ENCODE results near the gene FBXW8. TPM values are rescaled to one million over a fixed set of nuclear protein-coding genes. Genes with fewer than 3 reads are reported as not detected.
A peak's percentile ranks its signal among the peaks of the same experiment; 100 is the strongest.

FBXW8 gene
- total RNA-seq, 1 experiment from 2014 or later, result 8.2 TPM

GRCh38 chr12:116885491-116885890 is 25.3 kb upstream of the FBXW8 start:
- no peak for DNase-seq (ENCODE audit: extremely low read depth, low read depth)

DNA sequence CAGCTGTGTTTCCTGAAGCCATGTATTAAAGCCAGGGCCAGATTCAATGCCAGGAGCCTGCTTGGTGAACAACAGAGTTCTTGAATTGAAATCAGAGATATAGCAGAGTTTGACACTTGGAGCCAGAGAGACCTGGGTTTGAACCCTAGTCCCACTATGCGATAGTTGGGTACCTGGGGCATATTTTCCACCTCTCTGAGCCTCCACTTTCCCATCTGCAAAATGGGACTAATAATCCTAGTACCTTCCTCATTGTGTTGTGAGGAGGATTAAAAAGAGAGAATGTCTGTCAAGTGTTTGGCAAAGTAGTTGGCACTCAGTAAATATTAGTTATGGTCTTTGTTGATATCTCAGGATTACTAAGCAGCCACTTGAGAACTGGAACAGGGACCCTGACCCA is 23.5 kb upstream of the FBXW8 start:
- no peak for DNase-seq (ENCODE audit: extremely low read depth, low read depth)

DNA sequence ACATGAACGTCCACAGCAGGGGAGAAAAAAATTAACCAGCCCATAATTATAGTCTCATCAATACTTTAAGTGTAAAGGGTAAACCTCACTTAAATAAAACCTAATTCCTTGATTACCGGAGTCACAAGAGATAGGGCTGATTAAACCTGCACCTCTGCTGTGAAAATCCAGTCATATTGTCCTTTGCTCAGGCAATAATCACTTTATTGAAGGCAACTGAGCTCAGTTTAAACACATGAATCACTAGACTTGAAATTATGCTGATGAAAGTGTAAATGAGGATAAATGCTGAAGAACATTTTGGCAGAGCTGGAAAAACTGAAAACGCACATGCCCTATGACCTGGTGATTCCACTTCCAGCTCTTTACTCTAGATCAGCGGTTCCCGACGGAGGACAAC is 22.9 kb upstream of the FBXW8 start:
- no peak for DNase-seq (ENCODE audit: extremely low read depth, low read depth)

GRCh38 chr12:116890330-116890729 is 20.4 kb upstream of the FBXW8 start:
- DNase-seq (ENCODE audit: extremely low read depth, low read depth), result no peak

- DNase-seq (ENCODE audit: extremely low read depth, low read depth), result no peak
Measured at GRCh38 chr12:116891019-116891418, 19.7 kb upstream of the FBXW8 start.

DNA sequence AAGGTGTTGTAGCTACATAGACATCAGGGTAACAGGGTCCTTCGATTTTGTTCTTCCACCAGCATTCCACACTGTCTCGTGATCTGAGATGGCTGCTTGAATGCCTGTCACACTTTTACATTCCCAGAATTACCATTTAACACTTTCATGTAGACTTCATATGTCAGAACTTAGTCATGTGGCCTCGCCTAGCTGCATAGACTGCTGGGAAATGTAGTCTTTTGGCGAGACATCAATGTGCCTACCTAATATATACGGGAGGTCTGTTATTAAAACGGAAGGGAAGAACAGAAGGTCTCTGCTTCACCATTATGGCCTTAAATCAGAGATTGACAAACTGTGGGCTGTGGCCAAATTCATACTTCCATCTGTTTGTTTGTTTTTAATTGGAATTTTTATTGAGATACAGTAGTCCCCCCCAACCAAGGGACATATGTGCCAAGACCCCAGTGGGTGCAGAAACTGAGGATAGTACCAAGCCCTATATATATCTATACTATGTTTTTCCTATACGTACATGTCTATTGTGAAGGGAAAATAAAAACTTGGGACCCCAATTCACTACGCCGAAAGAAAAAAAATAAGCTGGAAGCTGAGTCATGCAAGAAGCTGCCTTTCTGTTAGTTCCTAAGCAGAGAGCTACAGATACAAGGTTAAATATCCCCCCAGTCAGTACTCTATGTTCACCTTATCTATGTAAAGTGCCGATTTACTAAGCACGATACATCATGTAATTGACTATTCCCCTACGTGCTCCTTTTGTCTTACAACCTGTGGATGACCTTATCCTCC is 18.2 kb upstream of the FBXW8 start:
- DNase-seq (ENCODE audit: extremely low read depth, low read depth), result no peak

DNA sequence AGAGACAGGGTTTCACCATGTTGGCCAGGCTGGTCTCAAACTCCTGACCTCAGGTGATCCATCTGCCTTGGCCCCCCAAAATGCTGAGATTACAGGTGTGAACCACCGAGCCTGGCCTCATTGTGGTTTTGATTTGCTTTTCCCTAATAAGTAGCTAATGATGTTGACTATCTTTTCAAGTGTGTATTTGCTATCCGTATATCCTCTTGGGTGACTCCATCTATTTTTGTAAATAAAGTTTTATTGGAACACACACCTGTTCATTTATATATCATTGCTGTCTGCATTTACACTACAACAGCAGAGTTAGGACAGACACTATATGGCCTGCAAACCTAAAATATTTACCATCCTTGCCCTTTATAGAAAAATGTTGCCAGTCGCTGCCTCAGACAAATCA is 15.8 kb upstream of the FBXW8 start:
- DNase-seq (ENCODE audit: extremely low read depth, low read depth), result no peak

- DNase-seq (ENCODE audit: extremely low read depth, low read depth), result no peak
Measured at GRCh38 chr12:116896411-116896924, 14.3 kb upstream of the FBXW8 start.

DNA sequence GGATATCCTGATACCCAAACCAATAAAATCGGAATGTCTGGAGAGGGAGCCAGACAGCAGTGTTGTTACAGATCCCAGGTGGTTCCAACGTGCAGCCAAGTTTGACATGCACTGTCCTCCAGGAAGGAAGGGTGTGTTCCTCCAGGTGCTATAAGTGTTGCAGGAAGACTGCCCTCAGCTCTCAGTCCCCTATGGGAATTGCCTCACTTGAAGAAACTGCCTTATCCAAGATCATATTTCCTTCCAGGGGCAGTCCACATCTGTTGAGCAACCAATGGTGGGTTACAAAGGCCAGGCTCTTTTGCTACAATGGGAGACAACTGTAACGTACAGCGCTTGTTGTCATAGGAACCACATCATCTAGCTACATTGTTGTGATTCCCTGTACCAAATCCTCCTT is 13.3 kb upstream of the FBXW8 start:
- DNase-seq (ENCODE audit: extremely low read depth, low read depth), result no peak

DNA sequence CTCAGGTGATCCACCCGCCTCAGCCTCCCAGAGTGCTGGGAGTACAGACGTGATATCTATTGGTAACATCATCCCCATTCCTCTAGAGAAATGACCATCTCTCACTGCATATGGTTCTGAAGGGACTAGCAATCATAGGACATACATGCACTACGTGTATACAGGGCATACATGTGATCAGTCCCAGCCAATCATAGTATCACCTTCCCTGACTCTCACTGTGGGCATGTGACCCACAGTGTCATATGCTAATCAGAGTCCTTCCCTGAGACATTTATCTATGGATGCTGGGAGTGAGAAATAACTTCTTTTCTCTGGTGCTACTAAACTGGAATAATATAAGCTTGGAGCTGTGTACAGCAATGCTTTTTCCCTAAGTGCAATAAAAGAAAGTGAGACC is 12.1 kb upstream of the FBXW8 start:
- DNase-seq (ENCODE audit: extremely low read depth, low read depth), result no peak

DNA sequence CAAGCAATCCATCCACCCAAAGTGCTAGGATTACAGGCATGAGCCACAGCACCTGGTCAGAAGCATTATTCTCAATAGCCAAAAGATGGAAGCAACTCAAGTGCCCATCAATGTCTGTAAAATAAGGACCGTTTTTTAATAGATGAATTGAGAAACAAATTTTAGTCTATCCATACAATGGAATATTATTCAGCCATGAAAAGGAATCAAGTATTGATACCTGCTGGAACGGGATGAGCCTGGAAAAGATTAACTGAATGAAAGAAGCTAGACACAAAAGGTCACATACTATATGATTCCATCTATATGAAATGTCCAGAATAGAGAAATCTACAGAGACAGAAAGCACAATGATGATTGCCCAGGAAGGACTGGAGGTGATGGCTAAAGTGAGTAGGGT is 9.1 kb upstream of the FBXW8 start:
- no peak for DNase-seq (ENCODE audit: extremely low read depth, low read depth)

GRCh38 chr12:116903818-116904217 is 6.9 kb upstream of the FBXW8 start:
- DNase-seq (ENCODE audit: extremely low read depth, low read depth), result no peak

- DNase-seq (ENCODE audit: extremely low read depth, low read depth), result no peak
Measured at GRCh38 chr12:116906285-116906684, 4.5 kb upstream of the FBXW8 start.

GRCh38 chr12:116910280-116910644 is 488 bp upstream of the FBXW8 start:
- no peak for DNase-seq (ENCODE audit: extremely low read depth, low read depth)

DNA sequence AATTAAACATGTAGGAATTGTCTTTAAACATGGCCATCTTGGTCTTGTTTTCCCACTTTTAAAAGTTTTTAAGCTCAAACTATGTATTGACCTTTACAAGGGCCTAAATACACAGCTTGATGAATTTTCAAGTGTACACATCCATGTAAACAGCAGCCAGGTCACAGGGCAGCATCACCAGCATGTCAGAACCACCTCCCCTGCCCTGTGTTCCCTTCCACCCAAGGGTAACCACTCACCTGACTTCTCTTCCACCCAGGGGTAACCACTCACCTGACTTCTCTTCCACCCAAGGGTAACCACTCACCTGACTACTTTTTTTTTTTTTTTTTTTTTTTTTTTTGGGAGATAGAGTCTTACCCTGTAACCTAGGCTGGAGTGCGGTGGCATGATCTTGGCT is 4.6 kb downstream of the FBXW8 start:
- DNase-seq (ENCODE audit: extremely low read depth, low read depth), result no peak

DNA sequence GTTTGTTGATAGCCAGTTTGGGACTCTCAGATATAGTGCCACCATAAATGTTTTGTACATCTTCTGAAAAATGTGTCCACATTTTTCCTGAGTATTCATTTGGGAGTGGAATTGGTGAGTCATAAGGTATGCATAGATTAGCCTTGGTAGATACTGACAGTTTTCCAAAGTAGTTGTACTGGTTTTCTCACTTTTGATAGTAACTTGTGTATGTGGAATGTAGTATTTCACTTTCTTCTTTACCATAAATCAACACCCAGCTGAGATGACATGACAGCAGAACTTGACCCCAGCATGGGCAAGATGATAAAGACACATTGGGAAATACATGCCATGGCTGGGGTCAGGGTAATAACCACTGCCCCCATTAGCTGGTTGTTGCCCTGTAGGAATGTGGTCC is 5.4 kb downstream of the FBXW8 start:
- DNase-seq (ENCODE audit: extremely low read depth, low read depth), result no peak

GRCh38 chr12:116916714-116917114 is 6.0 kb downstream of the FBXW8 start:
- peak; percentile 41 for DNase-seq (ENCODE audit: extremely low read depth, low read depth)

DNA sequence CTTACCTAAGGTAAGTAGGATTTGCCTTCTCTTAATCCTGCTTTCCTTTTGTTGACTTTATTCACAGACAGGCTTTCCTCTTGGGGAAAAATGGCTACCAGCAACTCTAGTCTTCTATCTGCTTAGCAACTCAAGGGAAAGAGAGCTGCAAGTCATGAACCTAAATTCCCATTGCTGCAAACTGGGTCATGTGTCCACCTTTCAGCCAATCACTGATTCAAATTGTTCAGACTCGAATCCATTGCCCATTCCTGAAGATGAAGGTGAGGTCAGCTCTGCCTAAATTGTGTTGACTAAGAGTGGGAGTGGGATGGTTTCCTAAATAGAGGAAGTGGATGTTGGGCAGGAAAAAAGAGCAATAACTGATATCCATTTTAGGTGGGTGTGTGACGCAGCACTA is 7.7 kb downstream of the FBXW8 start:
- no peak for DNase-seq (ENCODE audit: extremely low read depth, low read depth)

DNA sequence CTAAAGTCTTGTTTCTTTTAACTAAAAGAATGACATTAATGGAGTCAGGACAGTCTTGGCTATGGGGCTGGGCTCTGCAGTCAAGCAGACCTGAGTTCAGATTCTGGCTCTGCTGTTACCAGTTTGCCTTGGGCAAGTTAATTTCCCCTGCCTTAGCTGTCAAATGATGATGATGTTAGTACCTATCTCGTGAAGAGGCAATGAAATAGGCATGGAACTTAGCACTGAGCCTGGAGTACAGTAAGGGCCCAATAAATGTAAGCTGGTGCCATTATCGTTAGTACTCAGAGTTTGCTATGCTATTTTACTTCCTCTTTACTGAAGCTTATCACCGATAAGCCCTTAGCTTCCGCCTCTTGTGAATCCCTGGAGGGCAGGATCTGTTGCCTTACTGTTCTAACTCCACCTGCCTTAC is 8.5 kb downstream of the FBXW8 start:
- no peak for DNase-seq (ENCODE audit: extremely low read depth, low read depth)

DNA sequence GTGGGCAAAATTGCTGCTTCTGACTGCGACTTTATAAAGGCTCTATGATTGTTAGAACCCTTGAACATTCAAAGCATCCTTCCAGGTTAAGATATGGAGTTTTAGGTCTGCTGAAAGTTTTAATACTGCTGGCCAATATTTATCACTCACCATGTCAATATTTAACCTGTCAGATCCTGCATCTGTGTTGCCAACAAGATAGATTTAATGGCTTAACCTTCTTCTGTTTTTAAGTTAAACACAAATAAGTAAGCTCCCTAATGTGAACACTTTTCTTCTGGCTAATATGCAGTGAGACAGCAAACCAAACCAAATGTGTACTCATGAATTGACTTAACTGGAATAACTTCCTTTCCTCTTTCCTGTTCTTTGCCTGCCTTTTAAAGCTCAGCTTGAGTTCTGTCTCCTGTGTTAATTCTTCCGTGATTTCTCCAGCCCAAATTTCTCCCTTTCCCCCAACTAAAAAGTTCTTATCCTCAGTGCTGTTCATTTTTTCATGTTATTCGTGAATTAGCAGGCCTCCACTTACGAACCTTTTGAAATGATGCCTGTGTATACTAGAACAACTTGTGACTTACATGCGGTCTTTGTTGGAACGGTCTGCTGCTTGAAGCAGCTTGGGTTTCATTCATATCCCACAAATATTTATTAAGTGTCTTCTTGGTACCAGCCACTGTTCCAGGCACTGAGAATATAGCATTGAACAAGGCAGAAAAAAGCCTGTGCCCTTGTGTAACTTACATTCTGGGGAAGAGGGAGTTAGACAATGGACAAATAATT is 9.1 kb downstream of the FBXW8 start:
- no peak for DNase-seq (ENCODE audit: extremely low read depth, low read depth)

GRCh38 chr12:116920939-116921338 is 10.2 kb downstream of the FBXW8 start:
- DNase-seq (ENCODE audit: extremely low read depth, low read depth), result no peak
